ENCODE measurements around the gene MSANTD2.
A peak's percentile ranks its signal among the peaks of the same experiment; 100 is the strongest.

MSANTD2 gene

GRCh38 chr11:124756033-124756752 is 44.0 kb downstream of the MSANTD2 start:
- TF ChIP-seq, protein P1, sequence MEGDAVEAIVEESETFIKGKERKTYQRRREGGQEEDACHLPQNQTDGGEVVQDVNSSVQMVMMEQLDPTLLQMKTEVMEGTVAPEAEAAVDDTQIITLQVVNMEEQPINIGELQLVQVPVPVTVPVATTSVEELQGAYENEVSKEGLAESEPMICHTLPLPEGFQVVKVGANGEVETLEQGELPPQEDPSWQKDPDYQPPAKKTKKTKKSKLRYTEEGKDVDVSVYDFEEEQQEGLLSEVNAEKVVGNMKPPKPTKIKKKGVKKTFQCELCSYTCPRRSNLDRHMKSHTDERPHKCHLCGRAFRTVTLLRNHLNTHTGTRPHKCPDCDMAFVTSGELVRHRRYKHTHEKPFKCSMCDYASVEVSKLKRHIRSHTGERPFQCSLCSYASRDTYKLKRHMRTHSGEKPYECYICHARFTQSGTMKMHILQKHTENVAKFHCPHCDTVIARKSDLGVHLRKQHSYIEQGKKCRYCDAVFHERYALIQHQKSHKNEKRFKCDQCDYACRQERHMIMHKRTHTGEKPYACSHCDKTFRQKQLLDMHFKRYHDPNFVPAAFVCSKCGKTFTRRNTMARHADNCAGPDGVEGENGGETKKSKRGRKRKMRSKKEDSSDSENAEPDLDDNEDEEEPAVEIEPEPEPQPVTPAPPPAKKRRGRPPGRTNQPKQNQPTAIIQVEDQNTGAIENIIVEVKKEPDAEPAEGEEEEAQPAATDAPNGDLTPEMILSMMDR (IDR thresholded peaks at IDR 0.05; ENCODE audit: extremely low read depth, insufficient read depth, missing control alignments): no peak
- in situ Hi-C loops (cut with MboI; ENCODE audit: low pct_unique_long_range_greater_than_20kb, low sequenced_read_pairs, unreplicated experiment): no loop called here
- no peak for DNase-seq (ENCODE audit: low spot score)

GRCh38 chr11:124754710-124755109 is 45.5 kb downstream of the MSANTD2 start:
- no peak for DNase-seq (ENCODE audit: low spot score)
- in situ Hi-C loops (cut with MboI; ENCODE audit: low pct_unique_long_range_greater_than_20kb, low sequenced_read_pairs, unreplicated experiment): no loop called here
- TF ChIP-seq, protein P1 (IDR thresholded peaks at IDR 0.05; ENCODE audit: extremely low read depth, insufficient read depth, missing control alignments): no peak

DNA sequence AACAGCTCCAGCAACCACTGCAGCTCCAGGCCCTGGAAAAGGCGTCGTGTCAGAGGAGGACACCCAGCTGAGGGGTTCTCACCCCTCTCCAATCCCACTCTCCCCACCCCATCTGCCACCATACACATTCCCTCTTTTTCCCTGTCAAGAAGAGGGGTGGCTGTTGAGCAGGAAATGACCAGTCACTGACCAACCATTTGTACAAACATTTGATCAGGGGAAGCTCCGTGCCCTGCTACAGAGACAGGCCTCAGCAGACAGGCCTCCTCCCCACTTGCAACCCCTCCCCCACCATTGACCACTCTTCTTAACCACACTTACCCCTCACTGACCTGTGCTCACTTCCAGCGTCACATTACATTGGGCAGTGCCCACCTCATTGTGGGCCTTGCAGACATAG is 45.9 kb downstream of the MSANTD2 start:
- no peak for DNase-seq (ENCODE audit: low spot score)
- TF ChIP-seq, protein P1 (IDR thresholded peaks at IDR 0.05; ENCODE audit: extremely low read depth, insufficient read depth, missing control alignments): no peak
- in situ Hi-C loops (cut with MboI; ENCODE audit: low pct_unique_long_range_greater_than_20kb, low sequenced_read_pairs, unreplicated experiment): no loop called here

- in situ Hi-C loops (cut with MboI; ENCODE audit: low pct_unique_long_range_greater_than_20kb, low sequenced_read_pairs, unreplicated experiment): no loop called here
- DNase-seq (ENCODE audit: low spot score): no peak
- TF ChIP-seq, protein P1 (IDR thresholded peaks at IDR 0.05; ENCODE audit: extremely low read depth, insufficient read depth, missing control alignments): no peak
These were observed 46.6 kb downstream of the MSANTD2 start for GRCh38 chr11:124753624-124754023.

DNA sequence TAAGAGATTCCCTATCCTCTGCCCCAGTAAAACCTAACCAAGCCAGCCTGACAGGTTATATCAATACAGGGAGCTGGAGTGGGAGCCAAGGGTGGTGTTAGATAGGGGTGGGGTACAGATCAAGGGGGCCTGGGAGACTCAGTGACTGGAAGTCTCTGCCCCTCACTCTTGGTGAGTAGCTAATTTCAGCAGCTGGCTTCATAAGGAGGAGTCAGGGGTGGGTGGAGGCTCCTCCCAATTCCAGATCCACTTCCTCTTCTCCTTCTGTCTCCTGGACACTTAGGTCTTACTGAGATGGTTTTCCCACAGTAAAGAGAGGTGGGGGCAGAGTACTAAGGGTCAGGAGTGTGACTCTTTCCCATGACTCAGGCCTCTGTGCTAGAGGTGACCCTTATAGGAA is 47.0 kb downstream of the MSANTD2 start:
- DNase-seq (ENCODE audit: low spot score): peak; percentile 17
- in situ Hi-C loops (cut with MboI; ENCODE audit: low pct_unique_long_range_greater_than_20kb, low sequenced_read_pairs, unreplicated experiment): no loop called here

GRCh38 chr11:124752471-124753102 is 47.6 kb downstream of the MSANTD2 start:
- TF ChIP-seq, protein P1 (IDR thresholded peaks at IDR 0.05; ENCODE audit: extremely low read depth, insufficient read depth, missing control alignments): no peak
- in situ Hi-C loops (cut with MboI; ENCODE audit: low pct_unique_long_range_greater_than_20kb, low sequenced_read_pairs, unreplicated experiment): no loop called here

More for the DNA sequence above, 47.0 kb downstream of the MSANTD2 start:
- TF ChIP-seq, protein P1 (IDR thresholded peaks at IDR 0.05; ENCODE audit: extremely low read depth, insufficient read depth, missing control alignments): no peak

More at GRCh38 chr11:124752471-124753102, 47.6 kb downstream of the MSANTD2 start:
- peak; percentile 30 for DNase-seq (ENCODE audit: low spot score)
